ENCODE data around the gene EIF2B2.

Gene EIF2B2

GRCh38 chr14:74981833-74982232, 20.9 kb upstream of the EIF2B2 start:
- TF ChIP-seq, protein P1, sequence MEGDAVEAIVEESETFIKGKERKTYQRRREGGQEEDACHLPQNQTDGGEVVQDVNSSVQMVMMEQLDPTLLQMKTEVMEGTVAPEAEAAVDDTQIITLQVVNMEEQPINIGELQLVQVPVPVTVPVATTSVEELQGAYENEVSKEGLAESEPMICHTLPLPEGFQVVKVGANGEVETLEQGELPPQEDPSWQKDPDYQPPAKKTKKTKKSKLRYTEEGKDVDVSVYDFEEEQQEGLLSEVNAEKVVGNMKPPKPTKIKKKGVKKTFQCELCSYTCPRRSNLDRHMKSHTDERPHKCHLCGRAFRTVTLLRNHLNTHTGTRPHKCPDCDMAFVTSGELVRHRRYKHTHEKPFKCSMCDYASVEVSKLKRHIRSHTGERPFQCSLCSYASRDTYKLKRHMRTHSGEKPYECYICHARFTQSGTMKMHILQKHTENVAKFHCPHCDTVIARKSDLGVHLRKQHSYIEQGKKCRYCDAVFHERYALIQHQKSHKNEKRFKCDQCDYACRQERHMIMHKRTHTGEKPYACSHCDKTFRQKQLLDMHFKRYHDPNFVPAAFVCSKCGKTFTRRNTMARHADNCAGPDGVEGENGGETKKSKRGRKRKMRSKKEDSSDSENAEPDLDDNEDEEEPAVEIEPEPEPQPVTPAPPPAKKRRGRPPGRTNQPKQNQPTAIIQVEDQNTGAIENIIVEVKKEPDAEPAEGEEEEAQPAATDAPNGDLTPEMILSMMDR (IDR thresholded peaks at IDR 0.05; ENCODE audit: low read depth, low read length) = no peak

GRCh38 chr14:74982661-74983060, 20.1 kb upstream of the EIF2B2 start:
- H3K4me3 ChIP-seq (ENCODE audit: low read depth, low read length) = no peak overlapping the region
- TF ChIP-seq, protein P1 (IDR thresholded peaks at IDR 0.05; ENCODE audit: low read depth, low read length) = no peak
- in situ Hi-C loops (cut with HindIII; ENCODE audit: low sequenced_read_pairs) = no loop called here
- no peak for DNase-seq (ENCODE audit: low read depth, low spot score)

More at GRCh38 chr14:74981833-74982232, 20.9 kb upstream of the EIF2B2 start:
- no peak overlapping the region for H3K4me3 ChIP-seq (ENCODE audit: low read depth, low read length)
- in situ Hi-C loops (cut with HindIII; ENCODE audit: low sequenced_read_pairs) = no loop called here
- no peak for DNase-seq (ENCODE audit: low read depth, low spot score)

DNA sequence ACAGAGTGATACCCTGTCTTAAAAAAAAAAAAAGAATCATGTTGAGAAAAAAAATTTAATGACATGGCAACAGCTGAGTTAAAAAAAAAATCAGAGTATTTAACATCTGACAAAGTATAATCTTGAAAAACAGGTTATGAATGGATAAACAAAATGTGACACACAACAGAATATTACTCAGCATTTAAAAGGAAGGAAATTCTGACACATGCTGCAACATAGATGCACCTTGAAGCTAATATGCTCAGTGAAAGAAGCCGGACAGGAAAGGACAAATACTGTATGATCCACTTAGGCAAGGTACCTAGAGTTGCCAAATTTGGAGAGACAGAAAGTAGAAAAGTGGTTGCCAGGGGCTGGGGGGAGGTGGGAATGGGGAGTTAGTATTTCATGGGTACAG, 19.4 kb upstream of the EIF2B2 start:
- TF ChIP-seq, protein P1 (IDR thresholded peaks at IDR 0.05; ENCODE audit: low read depth, low read length) = no peak
- no peak for DNase-seq (ENCODE audit: low read depth, low spot score)
- no peak overlapping the region for H3K4me3 ChIP-seq (ENCODE audit: low read depth, low read length)
- in situ Hi-C loops (cut with HindIII; ENCODE audit: low sequenced_read_pairs) = no loop called here

DNA sequence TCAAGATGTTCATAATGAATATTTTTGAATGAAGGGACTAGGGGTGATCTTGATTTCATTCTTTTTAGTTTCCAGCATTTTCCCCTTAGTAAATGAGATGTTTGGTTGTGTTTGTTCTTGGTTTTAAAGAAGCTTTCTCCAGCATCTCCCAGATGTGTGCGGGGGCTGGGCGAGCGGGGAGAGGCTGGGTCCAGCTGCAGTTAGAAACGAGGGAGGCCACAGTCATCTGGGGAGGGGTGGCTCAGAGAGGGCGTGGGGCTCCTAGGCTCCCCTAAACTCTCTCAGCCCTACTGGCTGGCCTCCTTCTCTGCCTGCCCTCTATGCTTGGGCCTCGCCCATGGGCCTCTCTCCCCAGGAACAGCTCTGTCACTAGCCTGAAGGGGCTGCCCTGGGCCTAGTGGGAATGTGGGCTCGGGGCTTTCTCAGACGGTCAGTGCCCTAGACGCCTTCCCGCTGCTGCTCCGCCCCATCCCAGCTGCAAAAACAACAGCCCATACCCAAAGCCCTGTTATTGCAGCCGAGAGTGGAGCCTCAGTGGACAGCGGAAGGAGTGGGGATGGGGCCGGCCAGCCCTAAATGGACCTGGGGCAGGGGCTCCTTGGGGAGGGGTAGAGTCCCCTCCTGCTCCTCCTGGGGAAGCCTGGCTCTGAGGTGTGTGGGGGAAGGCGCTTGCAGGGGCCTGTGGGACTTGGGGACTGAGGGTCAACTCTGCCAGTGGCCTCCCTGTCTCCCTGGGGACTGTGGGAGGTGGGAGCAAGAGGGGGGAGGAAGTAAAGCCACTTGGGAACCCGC, 18.3 kb upstream of the EIF2B2 start:
- in situ Hi-C loops (cut with HindIII; ENCODE audit: low sequenced_read_pairs) = no loop called here
- no peak overlapping the region for H3K4me3 ChIP-seq (ENCODE audit: low read depth, low read length)
- TF ChIP-seq, protein P1 (IDR thresholded peaks at IDR 0.05; ENCODE audit: low read depth, low read length) = no peak
- DNase-seq (ENCODE audit: low read depth, low spot score) = no peak

DNA sequence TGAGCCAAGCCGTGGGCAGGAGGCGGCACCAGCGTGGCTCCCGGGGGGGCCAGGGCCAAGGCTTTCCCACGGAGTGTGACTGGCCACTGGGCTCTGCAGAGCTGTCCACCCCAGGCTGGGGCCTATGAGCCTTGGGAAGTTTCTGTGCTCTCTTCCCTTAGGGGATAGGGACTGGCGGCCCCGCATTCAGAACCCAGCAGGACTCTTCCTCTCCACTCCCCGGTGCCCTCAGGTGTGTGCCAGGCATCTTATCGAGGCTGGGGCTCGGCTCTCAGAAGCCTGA, 17.8 kb upstream of the EIF2B2 start:
- in situ Hi-C loops (cut with HindIII; ENCODE audit: low sequenced_read_pairs) = no loop called here
- TF ChIP-seq, protein P1 (IDR thresholded peaks at IDR 0.05; ENCODE audit: low read depth, low read length) = no peak
- no peak overlapping the region for H3K4me3 ChIP-seq (ENCODE audit: low read depth, low read length)
- no peak for DNase-seq (ENCODE audit: low read depth, low spot score)

DNA sequence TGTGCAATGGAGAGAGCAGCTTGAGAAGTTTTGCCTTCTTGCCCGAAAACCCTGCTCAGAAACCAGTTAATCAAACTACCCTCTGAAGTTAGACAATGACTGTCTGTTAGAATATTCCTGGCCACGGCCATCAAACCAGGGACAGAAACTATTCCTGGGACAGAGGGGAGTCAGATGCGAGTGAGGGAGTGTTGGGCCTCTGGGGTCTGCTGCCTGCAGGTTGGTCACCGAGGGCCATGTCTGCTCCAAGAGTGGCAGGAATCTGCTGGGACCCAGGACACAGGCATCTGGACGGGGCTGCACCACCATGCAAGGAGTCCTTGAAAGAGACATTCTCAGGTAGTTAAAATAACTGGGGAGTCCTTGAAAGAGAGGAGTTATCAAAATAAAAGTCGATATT, 16.9 kb upstream of the EIF2B2 start:
- H3K4me3 ChIP-seq (ENCODE audit: low read depth, low read length) = no peak overlapping the region
- TF ChIP-seq, protein P1 (IDR thresholded peaks at IDR 0.05; ENCODE audit: low read depth, low read length) = no peak
- in situ Hi-C loops (cut with HindIII; ENCODE audit: low sequenced_read_pairs) = no loop called here
- DNase-seq (ENCODE audit: low read depth, low spot score) = no peak
